NCI-H1417 (cell line): Measurements from ENCODE around the gene DNM1L.
A peak's percentile ranks its signal among the peaks of the same experiment; 100 is the strongest.

Experiments used
- DNase-seq, 3 experiments: peaks; one replicate each; lab custom pipeline; 2025; lab: John Stamatoyannopoulos, UW

DNM1L gene

GRCh38 chr12:32679091-32679919 lies at the start of gene DNM1L:
TSS of gene DNM1L (plus strand) at chr12:32679301. CDS start at chr12:32679364, 63 bp downstream.
- DNase-seq, result peak; percentile 93 to 98 (median 97)

DNA sequence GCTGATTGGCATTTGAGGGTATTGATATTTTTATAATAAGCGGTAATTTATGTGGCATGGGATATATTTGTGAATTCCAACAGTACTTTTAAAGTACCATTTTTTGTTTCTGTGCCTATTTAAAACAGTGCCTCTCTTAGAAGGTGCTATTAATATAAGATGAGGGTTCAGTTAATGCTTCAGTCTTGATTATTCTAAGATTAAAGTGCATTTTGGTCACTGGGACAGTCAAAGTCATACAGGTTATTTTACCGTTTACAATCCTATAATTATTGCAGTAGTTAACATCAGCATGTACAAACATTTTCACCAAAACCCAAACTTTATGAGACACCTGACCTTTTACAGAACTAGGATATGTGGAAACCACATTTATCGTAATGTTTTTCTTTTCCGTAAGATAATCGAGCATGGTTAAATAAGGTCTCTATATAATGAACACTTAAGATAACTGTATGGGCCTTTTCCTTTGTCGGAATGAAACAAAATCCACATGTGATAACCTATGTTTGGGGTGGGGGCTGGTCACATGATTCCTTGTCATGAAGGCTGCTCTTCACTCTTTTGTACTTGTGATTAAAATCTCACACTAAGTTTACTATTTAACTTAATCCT lies 37.7 kb upstream of the DNM1L start:
- DNase-seq, result no peak

- no peak for DNase-seq
Measured at GRCh38 chr12:32644431-32644830, 34.7 kb upstream of the DNM1L start.

DNA sequence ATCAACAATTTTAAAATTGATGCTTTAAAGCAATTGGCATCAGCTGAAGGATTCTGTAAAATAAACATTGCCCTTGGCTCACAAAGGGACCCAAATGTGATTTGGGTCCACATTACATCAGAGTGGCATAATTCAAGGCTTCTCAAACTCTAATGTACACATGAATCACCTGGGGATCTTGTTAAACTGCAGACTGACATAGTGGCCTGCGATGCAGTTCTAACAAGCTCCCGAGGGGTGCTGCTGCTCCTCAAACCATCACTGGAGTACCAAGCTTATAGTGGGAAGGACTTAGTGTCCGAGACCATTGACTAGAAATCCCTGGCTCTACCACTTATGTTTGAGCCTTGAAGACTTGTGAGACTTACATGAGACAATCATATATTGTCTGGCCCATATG lies 31.8 kb upstream of the DNM1L start:
- no peak for DNase-seq

- DNase-seq, result no peak
Measured at GRCh38 chr12:32650508-32650907, 28.6 kb upstream of the DNM1L start.

DNA sequence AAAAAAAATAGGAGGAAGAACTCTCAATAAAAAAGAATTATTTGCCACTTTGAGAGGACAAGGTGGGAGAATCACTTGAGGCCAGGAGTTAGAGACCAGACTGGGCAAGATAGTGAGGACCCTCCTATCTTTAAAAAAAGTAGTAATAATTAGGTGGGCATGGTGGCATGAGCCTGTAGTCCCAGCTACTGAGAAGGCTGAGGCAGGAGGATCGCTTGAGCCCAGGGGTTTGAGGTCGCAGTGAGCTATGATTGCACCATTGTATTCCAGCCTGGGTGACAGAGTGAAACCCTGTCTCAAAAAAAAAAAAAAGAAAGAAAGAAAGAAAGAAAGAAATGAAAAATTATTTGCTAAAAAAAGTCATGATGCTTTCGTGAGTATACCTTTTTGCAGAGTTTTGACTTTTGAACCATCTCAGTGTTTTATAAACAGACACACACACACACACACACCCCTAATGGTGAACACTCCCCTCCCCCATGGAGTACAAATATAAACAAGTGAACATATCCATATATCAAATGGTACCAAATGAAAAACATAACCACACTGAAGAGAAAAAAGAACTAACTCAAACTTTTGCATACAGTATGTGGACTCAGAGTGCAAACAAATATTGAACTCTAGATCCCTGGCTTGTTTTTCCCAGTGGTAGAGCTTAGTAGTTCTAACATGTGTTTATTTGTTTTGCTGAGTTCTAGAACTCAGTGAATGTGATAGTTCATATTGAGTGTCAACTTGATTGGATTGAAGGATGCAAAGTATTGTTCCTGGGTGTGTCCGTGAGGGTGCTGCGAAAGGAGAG lies 27.7 kb upstream of the DNM1L start:
- no peak for DNase-seq

- no peak for DNase-seq
Measured at GRCh38 chr12:32651956-32652210, 27.2 kb upstream of the DNM1L start.

DNA sequence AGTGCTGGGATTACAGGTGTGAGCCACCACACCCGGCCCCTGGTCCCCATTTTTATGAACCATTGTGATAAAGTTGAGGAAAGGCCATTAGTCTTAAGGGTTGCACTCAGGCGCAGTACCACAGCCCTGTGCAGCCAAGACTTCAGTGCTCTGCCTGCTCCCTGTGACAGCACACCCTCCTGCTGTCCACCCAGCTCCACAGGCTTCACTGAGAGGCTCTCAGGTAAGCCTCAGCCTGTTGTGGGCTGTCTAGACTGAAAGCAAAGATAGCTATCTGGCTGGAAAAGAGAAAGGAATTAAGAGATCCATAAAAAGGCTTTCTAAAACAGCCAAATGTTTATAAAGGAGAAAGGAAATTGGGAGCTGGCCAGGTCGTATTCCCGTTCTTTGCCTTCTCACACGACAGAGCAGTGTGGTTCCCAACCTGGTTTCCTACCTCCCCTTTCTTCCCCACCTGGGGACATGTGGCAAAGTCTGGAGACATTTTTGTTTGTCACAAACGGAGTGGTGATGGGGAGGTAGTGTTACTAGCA lies 19.1 kb upstream of the DNM1L start:
- no peak for DNase-seq

DNA sequence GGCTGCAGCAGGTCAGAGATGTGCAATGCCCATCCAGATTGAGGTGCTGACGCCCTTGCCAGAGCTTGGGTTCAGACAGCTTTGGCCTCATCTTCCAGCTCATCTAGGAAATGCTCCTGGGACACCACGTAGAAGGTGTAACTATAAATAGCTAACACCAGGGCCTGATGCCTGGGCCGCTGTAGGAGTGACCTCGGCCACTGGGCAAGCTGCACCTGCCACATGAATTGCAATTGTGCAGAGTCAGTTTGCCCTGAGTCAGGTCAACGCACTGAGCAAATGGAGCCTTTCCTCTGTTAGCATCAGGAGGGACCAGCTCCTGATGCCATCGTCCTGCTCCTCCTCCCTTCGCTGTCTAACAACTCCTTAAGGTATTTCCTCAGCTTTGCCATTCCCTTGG lies 17.4 kb upstream of the DNM1L start:
- DNase-seq, result no peak

DNA sequence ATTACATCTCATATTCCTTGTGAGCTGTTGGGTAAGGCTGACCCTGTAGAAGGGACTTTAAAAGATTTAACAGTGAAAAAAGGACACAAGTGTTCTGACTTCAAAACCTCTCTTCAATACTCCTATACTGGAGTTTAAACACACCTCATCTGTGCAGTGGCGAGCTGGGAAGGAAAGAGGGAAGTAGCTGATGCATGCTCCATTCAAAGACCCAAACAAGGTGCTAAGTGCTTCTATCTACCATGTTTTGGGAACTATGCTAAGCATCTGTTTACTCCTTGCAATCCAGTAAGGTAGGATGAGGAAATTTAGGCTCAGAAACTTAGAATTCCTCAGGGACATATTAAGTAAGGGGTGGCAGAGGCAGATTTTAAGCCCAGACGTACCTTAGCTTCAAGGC lies 16.4 kb upstream of the DNM1L start:
- DNase-seq, result no peak

DNA sequence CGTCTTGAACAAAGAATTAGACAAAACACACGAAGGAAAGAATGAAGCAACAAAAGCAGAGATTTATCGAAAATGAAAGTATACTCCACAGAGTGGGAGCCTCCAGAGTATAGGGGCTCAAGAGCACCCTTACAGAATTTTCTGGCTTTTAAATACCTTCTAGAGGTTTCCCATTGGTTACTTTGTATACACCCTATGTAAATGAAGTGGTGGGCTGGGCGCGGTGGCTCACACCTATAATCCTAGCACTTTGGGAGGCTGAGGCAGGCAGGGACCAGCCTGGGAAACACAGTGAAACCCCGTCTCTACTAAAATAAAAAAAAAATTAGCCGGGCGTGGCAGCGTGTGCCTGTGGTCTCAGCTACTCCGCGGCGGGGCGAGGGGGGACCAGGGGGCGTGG lies 13.1 kb upstream of the DNM1L start:
- no peak for DNase-seq

- no peak for DNase-seq
Measured at GRCh38 chr12:32669584-32669983, 9.5 kb upstream of the DNM1L start.

GRCh38 chr12:32671930-32672780 lies 6.9 kb upstream of the DNM1L start:
- DNase-seq, result peak; percentile 41 to 96 (median 81)

DNA sequence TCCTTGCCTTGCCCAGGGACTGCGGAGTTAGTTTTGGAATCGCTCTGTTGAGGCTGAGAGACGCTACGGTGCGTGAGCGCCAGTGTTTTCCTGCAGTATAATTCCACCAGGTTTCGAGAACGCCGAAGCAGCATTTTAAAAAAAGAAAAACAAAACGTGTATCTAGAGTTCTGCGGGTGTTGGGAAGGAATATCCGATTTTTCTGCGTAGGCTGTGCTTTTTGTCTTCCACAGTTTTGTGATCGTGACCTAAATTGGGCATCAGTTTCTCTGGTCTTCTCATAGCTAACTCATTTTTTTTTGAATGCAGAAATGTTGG lies 778 bp downstream of the DNM1L start:
- DNase-seq, result no peak

DNA sequence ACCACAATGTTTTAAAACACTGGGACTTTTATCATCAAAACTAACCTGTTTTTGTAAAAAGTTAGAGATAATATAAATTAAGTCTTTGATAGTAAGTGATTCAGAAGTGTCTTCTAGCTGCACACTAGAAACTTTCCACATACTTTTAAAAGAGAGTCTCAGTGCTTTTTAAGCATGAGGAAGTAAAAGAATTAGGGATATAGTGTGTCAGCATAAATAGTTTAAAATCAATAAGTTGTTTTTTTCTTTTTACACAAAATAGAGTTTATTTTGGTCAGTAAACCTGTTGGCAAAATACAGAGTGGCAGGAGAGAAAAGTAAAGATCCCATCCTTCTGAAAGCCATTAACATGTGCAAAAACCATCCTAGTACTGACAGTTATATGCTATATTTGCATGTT lies 1.7 kb downstream of the DNM1L start:
- no peak for DNase-seq

GRCh38 chr12:32681272-32681671 lies 2.2 kb downstream of the DNM1L start:
- DNase-seq, result no peak

- no peak for DNase-seq
Measured at GRCh38 chr12:32686340-32686739, 7.2 kb downstream of the DNM1L start.

DNA sequence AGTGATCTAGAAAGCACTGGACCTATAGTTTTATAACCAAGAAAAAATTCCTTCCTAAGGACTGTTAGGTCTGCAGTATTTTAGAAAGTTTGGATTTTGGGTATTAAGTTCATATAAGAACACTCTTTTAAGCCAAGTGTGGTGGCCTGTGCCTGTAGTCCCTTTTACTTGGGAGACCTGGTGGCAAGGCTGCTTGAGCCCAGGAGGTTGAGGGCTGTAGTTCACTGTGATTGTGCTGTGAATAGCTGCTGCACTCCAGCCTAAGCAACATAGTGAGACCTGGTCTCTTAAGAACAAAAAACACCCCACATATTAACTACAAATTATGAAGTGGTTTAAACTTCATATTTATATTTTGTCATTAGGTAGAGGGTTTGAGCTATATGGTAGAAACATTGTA lies 9.7 kb downstream of the DNM1L start:
- no peak for DNase-seq

- DNase-seq, result no peak
Measured at GRCh38 chr12:32690927-32691326, 11.8 kb downstream of the DNM1L start.

GRCh38 chr12:32692358-32692757 lies 13.3 kb downstream of the DNM1L start:
- DNase-seq, result no peak

GRCh38 chr12:32693036-32693435 lies 13.9 kb downstream of the DNM1L start:
- DNase-seq, result no peak

GRCh38 chr12:32695787-32696186 lies 16.7 kb downstream of the DNM1L start:
- no peak for DNase-seq
